ENCODE measurements around the gene DNAJC1. TPM values are rescaled to one million over a fixed set of nuclear protein-coding genes. Genes with fewer than 3 reads are reported as not detected.
"Not testable (repeated sequence)": the region's sequence is repeated elsewhere in the genome, so short reads cannot be mapped to it uniquely, and the experiment has no call there.

Gene DNAJC1
- total and polyA plus RNA-seq, 10 of the 15 experiments (the other 5 are each of a cell fraction or from before 2014, with no cell fraction given): 2.5 to 39.3 (median 20.4) TPM

GRCh38 chr10:21873198-21873597, 130.3 kb downstream of the DNAJC1 start (continued):
- TF ChIP-seq IKZF1 (conservative IDR thresholded peaks at IDR 0.05) (no peak), USF1 (IDR thresholded peaks at IDR 0.05; ENCODE audit: borderline replicate concordance, extremely low read length, insufficient read depth, low read depth, low read length) (no peak), CBFB (IDR thresholded peaks at IDR 0.05; ENCODE audit: low read depth) (no peak), RFX5 (IDR thresholded peaks at IDR 0.05; ENCODE audit: low read depth, low read length) (no peak), BMI1 (IDR thresholded peaks at IDR 0.05; ENCODE audit: borderline replicate concordance) (no peak), MTA2 (IDR thresholded peaks at IDR 0.05; ENCODE audit: low read depth) (no peak), CBX3 (IDR thresholded peaks at IDR 0.05; ENCODE audit: borderline replicate concordance, low read depth) (no peak)
- TF ChIP-seq, protein P1, sequence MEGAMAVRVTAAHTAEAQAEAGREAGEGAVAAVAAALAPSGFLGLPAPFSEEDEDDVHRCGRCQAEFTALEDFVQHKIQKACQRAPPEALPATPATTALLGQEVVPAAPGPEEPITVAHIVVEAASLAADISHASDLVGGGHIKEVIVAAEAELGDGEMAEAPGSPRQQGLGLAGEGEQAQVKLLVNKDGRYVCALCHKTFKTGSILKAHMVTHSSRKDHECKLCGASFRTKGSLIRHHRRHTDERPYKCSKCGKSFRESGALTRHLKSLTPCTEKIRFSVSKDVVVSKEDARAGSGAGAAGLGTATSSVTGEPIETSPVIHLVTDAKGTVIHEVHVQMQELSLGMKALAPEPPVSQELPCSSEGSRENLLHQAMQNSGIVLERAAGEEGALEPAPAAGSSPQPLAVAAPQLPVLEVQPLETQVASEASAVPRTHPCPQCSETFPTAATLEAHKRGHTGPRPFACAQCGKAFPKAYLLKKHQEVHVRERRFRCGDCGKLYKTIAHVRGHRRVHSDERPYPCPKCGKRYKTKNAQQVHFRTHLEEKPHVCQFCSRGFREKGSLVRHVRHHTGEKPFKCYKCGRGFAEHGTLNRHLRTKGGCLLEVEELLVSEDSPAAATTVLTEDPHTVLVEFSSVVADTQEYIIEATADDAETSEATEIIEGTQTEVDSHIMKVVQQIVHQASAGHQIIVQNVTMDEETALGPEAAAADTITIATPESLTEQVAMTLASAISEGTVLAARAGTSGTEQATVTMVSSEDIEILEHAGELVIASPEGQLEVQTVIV (IDR thresholded peaks at IDR 0.05; ENCODE audit: borderline replicate concordance, partially characterized antibody): no peak

GRCh38 chr10:21872771-21873170, 130.8 kb downstream of the DNAJC1 start:
- H3K9me3 ChIP-seq (replicated peaks; ENCODE audit: control insufficient read depth, insufficient read depth, low read length); H3K4me3 ChIP-seq; BruUV-seq (replicated peaks); intact Hi-C loops (cut with micrococcal nuclease; ENCODE audit: unreplicated experiment); DNase-seq (ENCODE audit: low read depth, low spot score); H3K27me3 ChIP-seq (replicated peaks in 1 of 2; ENCODE audit: control insufficient read depth in 2 of 2, insufficient read depth in 2 of 2, low read length in 1 of 2); H3K4me1 ChIP-seq (ENCODE audit: control insufficient read depth, insufficient read depth, low read length); in situ Hi-C loops (cut with MboI); FAIRE-seq; RAD21 ChIA-PET (ENCODE audit: unreplicated experiment); H4K20me1 ChIP-seq (ENCODE audit: control insufficient read depth, insufficient read depth); H3K4me2 ChIP-seq (ENCODE audit: control insufficient read depth, insufficient read depth); H3K79me2 ChIP-seq (ENCODE audit: control insufficient read depth, insufficient read depth, low read length); H2AFZ ChIP-seq (ENCODE audit: control insufficient read depth, low read depth, low read length); POLR2A ChIA-PET; H3K9ac ChIP-seq (ENCODE audit: control insufficient read depth, insufficient read depth, low read length); H3K36me3 ChIP-seq (ENCODE audit: control insufficient read depth in 2 of 2, insufficient read depth in 2 of 2, low read length in 1 of 2); ATAC-seq; H3K27ac ChIP-seq (ENCODE audit: control insufficient read depth, insufficient read depth): not testable (repeated sequence)
- WGBS (ENCODE audit: insufficient coverage, insufficient replicate concordance, low lambda C conversion rate, missing lambda C conversion rate): 95% methylated on average over 11 of the region's 11 CpGs
- ChIA-PET SMC1A (ENCODE audit: uncharacterized antibody, unreplicated experiment) (interaction anchor here (0.7 to 1.5 kb wide), 2 partner anchors 8 to 16 kb away, joined by 3 read pairs; no protein-coding TSS in a partner anchor), CTCF (interaction anchor here (1.1 kb wide), 1 partner anchor 29 kb away, joined by 3 read pairs; no protein-coding TSS in a partner anchor)

All from GM12878 (cell line).